Measurements from ENCODE around the gene TRIM33. TPM values are rescaled to one million over a fixed set of nuclear protein-coding genes. Genes with fewer than 3 reads are reported as not detected.

TRIM33 gene
- total RNA-seq, 1 donor from 2014 or later, result 31.8 TPM

- no peak overlapping the region for H3K4me3 ChIP-seq (ENCODE audit: insufficient read depth, low read depth, low read length)
- no peak for FAIRE-seq
- no peaks in the 10 kb centered on the region for H3K36me3 ChIP-seq (ENCODE audit: insufficient read depth, low read length)
- no peak for DNase-seq (ENCODE audit: low read depth)
- no peak overlapping the region for H3K27ac Mint-ChIP-seq (ENCODE audit: unreplicated experiment)
- H3K27me3 ChIP-seq (ENCODE audit: insufficient read depth, low read length), result peaks cover 9% of the 10 kb centered on the region
- peaks cover 1% of the 10 kb centered on the region for H3K9me3 Mint-ChIP-seq (ENCODE audit: unreplicated experiment)
- H2AFZ ChIP-seq (ENCODE audit: low read depth, low read length), result no peak overlapping the region
- TF ChIP-seq CTCF (IDR thresholded peaks at IDR 0.05; ENCODE audit: insufficient read depth, low read depth, low read length) (no peak), EZH2 (IDR thresholded peaks at IDR 0.05; ENCODE audit: insufficient read depth, low read length) (no peak)
- H3K4me1 Mint-ChIP-seq (ENCODE audit: low read depth, unreplicated experiment), result peaks cover 6% of the 10 kb centered on the region
- H4K20me1 ChIP-seq (ENCODE audit: insufficient read depth, low read length), result no peaks in the 10 kb centered on the region
- H3K79me2 ChIP-seq (ENCODE audit: insufficient read depth, low read length), result no peaks in the 10 kb centered on the region
- H3K4me2 ChIP-seq (ENCODE audit: low read length), result no peak overlapping the region
- H3K4me1 ChIP-seq (ENCODE audit: insufficient read depth, low read length), result no peaks in the 10 kb centered on the region
- no peak overlapping the region for H3K9ac ChIP-seq (ENCODE audit: low read length)
- H3K27ac ChIP-seq (ENCODE audit: low read depth, low read length), result no peak overlapping the region
- H3K27me3 Mint-ChIP-seq (ENCODE audit: low read depth, unreplicated experiment), result peaks cover 28% of the 10 kb centered on the region
- no peaks in the 10 kb centered on the region for H3K36me3 Mint-ChIP-seq (ENCODE audit: low read depth, unreplicated experiment)
- no peak overlapping the region for H3K4me3 Mint-ChIP-seq (ENCODE audit: unreplicated experiment)
- H3K9me3 ChIP-seq (ENCODE audit: insufficient read depth, low read depth, low read length), result no peaks in the 10 kb centered on the region
These were observed 160.1 kb downstream of the TRIM33 start for GRCh38 chr1:114350731-114351445.

GRCh38 chr1:114349891-114350605 lies 161.0 kb downstream of the TRIM33 start:
- no peaks in the 10 kb centered on the region for H3K79me2 ChIP-seq (ENCODE audit: insufficient read depth, low read length)
- H3K27ac ChIP-seq (ENCODE audit: low read depth, low read length), result no peak overlapping the region
- no peak overlapping the region for H2AFZ ChIP-seq (ENCODE audit: low read depth, low read length)
- Mint-ChIP-seq H3K4me1 (ENCODE audit: low read depth, unreplicated experiment) (peaks cover 6% of the 10 kb centered on the region), H3K9me3 (ENCODE audit: unreplicated experiment) (peaks cover 1% of the 10 kb centered on the region), H3K4me3 (ENCODE audit: unreplicated experiment) (no peak overlapping the region), H3K36me3 (ENCODE audit: low read depth, unreplicated experiment) (no peaks in the 10 kb centered on the region), H3K27me3 (ENCODE audit: low read depth, unreplicated experiment) (peaks cover 28% of the 10 kb centered on the region), H3K27ac (ENCODE audit: unreplicated experiment) (no peak overlapping the region)
- no peaks in the 10 kb centered on the region for H3K4me1 ChIP-seq (ENCODE audit: insufficient read depth, low read length)
- no peak overlapping the region for H3K9ac ChIP-seq (ENCODE audit: low read length)
- DNase-seq (ENCODE audit: low read depth), result no peak
- no peak overlapping the region for H3K4me2 ChIP-seq (ENCODE audit: low read length)
- no peaks in the 10 kb centered on the region for H4K20me1 ChIP-seq (ENCODE audit: insufficient read depth, low read length)
- H3K27me3 ChIP-seq (ENCODE audit: insufficient read depth, low read length), result peaks cover 9% of the 10 kb centered on the region
- no peaks in the 10 kb centered on the region for H3K9me3 ChIP-seq (ENCODE audit: insufficient read depth, low read depth, low read length)
- H3K36me3 ChIP-seq (ENCODE audit: insufficient read depth, low read length), result no peaks in the 10 kb centered on the region
- TF ChIP-seq EZH2 (IDR thresholded peaks at IDR 0.05; ENCODE audit: insufficient read depth, low read length) (no peak), CTCF (IDR thresholded peaks at IDR 0.05; ENCODE audit: insufficient read depth, low read depth, low read length) (no peak)
- no peak for FAIRE-seq
- no peak overlapping the region for H3K4me3 ChIP-seq (ENCODE audit: insufficient read depth, low read depth, low read length)
